Muscle of leg (tissue), 11 donors: Measurements from ENCODE around the gene LCN9. TPM values are rescaled to one million over a fixed set of nuclear protein-coding genes. Genes with fewer than 3 reads are reported as not detected.
"Not testable (repeated sequence)": the region's sequence is repeated elsewhere in the genome, so short reads cannot be mapped to it uniquely, and the experiment has no call there.

Experiments used
- DNase-seq: peaks from one replicate; pipeline ENCODE4 v3.0.0; 2013
- H3K27ac ChIP-seq: one replicate; pipeline ENCODE4 v1.5.1; 2013; ENCODE audit warnings: mild to moderate bottlenecking, low read length, control low read depth
- H3K27me3 ChIP-seq: one replicate; pipeline ENCODE4 v1.6.1; 2013; ENCODE audit warnings: low read length; ENCODE audit not compliant: control insufficient read depth, insufficient read depth
- H3K36me3 ChIP-seq: one replicate; pipeline ENCODE4 v1.6.1; 2013; ENCODE audit warnings: low read length; ENCODE audit not compliant: control insufficient read depth, insufficient read depth
- H3K4me1 ChIP-seq: one replicate; pipeline ENCODE4 v1.6.1; 2013; ENCODE audit warnings: low read length; ENCODE audit not compliant: control insufficient read depth, insufficient read depth
- H3K4me3 ChIP-seq: one replicate; pipeline ENCODE4 v1.5.1; 2013; ENCODE audit warnings: low read length, control low read depth
- H3K9me3 ChIP-seq: replicated peaks from 2 replicates; pipeline ENCODE4 v1.6.1; 2013; ENCODE audit warnings: low read depth, low read length; ENCODE audit not compliant: control insufficient read depth
- WGBS: methylation state at CpG from one replicate; pipeline ENCODE4 v1.1.5; 2013; ENCODE audit warnings: missing lambda C conversion rate; ENCODE audit not compliant: insufficient coverage; 5-methylcytosine and 5-hydroxymethylcytosine counted together
- polyA plus RNA-seq, 8 donors: library from polyadenylated mRNA; unstranded; fragments of 120-200 nt; gene quantifications; one replicate each; pipeline versions ENCODE4 v1.2.1 to v1.2.3, GENCODE V29; 2013; ENCODE audit warnings: inconsistent platforms in 1 of 8, low replicate concordance in 1 of 8; ENCODE audit not compliant: insufficient read length in 8 of 8, insufficient read depth in 1 of 8
- total RNA-seq: library from RNA; stranded (reverse); fragments of 120-200 nt; gene quantifications from one replicate; pipeline ENCODE4 v1.2.4, GENCODE V29; 2013

The LCN9 gene
- total and polyA plus RNA-seq, 9 donors, result not detected

- Histone ChIP-seq H3K27me3 (no peaks in the 10 kb centered on the region), H3K36me3 (no peaks in the 10 kb centered on the region), H3K4me1 (peaks cover 20% of the 10 kb centered on the region), H3K27ac (no peak overlapping the region), H3K9me3 (no peaks in the 10 kb centered on the region), H3K4me3 (no peak overlapping the region)
- 87% methylated on average over 7 of the region's 12 CpGs for WGBS
- no peak for DNase-seq
These were observed 748 bp downstream of the LCN9 start for GRCh38 chr9:135663857-135664256.

DNA sequence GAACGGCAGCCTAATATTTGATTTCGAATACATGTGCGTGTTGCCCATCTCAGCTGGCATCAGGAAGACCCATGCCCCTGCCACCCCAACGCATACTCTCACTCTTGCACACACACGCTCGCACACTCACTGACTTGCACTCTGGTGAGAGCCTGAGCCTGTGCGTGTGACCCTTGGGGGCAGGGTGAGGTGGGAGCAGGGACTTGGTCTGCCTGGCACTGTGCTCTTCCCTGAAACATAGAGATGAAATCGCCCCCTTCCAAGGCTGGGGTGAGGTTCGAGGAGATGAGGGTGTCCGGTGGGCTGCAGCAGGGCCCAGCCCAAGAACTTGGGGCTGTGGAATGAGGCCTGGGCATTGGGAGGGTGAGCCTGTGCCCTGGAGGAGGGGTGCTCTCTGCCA lies 1.2 kb downstream of the LCN9 start:
- H3K4me1 ChIP-seq, result peaks cover 20% of the 10 kb centered on the region
- WGBS, result 94% methylated on average over 7 of the region's 10 CpGs
- no peak for DNase-seq
- H3K36me3 ChIP-seq, result no peaks in the 10 kb centered on the region
- H3K27ac ChIP-seq, result no peak overlapping the region
- H3K9me3 ChIP-seq, result no peaks in the 10 kb centered on the region
- H3K4me3 ChIP-seq, result no peak overlapping the region
- H3K27me3 ChIP-seq, result no peaks in the 10 kb centered on the region

- WGBS, result 79% methylated on average over 20 of the region's 32 CpGs
- Histone ChIP-seq H3K9me3 (no peaks in the 10 kb centered on the region), H3K4me3 (no peak overlapping the region), H3K27me3 (no peaks in the 10 kb centered on the region), H3K27ac (no peak overlapping the region), H3K4me1 (peaks cover 20% of the 10 kb centered on the region), H3K36me3 (no peaks in the 10 kb centered on the region)
- DNase-seq, result no peak
These were observed 2.0 kb downstream of the LCN9 start for GRCh38 chr9:135664801-135665794.

GRCh38 chr9:135665795-135666189 lies 2.7 kb downstream of the LCN9 start:
- no peaks in the 10 kb centered on the region for H3K27me3 ChIP-seq
- peaks cover 20% of the 10 kb centered on the region for H3K4me1 ChIP-seq
- no peaks in the 10 kb centered on the region for H3K36me3 ChIP-seq
- WGBS, result 89% methylated on average over 7 of the region's 12 CpGs
- H3K27ac ChIP-seq, result no peak overlapping the region
- DNase-seq, result no peak
- H3K9me3 ChIP-seq, result no peaks in the 10 kb centered on the region
- no peak overlapping the region for H3K4me3 ChIP-seq

GRCh38 chr9:135666534-135667462 lies 3.7 kb downstream of the LCN9 start:
- Histone ChIP-seq H3K27ac (no peak overlapping the region), H3K4me1 (peaks cover 16% of the 10 kb centered on the region), H3K4me3 (no peak overlapping the region), H3K9me3 (no peaks in the 10 kb centered on the region), H3K36me3 (no peaks in the 10 kb centered on the region), H3K27me3 (peaks cover 3% of the 10 kb centered on the region)
- DNase-seq, result no peak
- WGBS, result 45% methylated on average over 18 of the region's 29 CpGs

- DNase-seq, result no peak
- WGBS, result 51% methylated on average over 9 of the region's 9 CpGs
- H3K27me3 ChIP-seq, result peaks cover 3% of the 10 kb centered on the region
- no peaks in the 10 kb centered on the region for H3K36me3 ChIP-seq
- H3K4me3 ChIP-seq, result no peak overlapping the region
- no peak overlapping the region for H3K27ac ChIP-seq
- H3K4me1 ChIP-seq, result peaks cover 8% of the 10 kb centered on the region
- H3K9me3 ChIP-seq, result no peaks in the 10 kb centered on the region
These were observed 4.4 kb downstream of the LCN9 start for GRCh38 chr9:135667463-135668001.

- not testable (repeated sequence) for H3K27ac ChIP-seq, H3K27me3 ChIP-seq, H3K9me3 ChIP-seq, H3K4me3 ChIP-seq, DNase-seq, H3K36me3 ChIP-seq, H3K4me1 ChIP-seq
- WGBS, result 83% methylated on average over 1 of the region's 5 CpGs
These were observed 5.9 kb downstream of the LCN9 start for GRCh38 chr9:135669018-135669417.

GRCh38 chr9:135669616-135670285 lies 6.6 kb downstream of the LCN9 start:
- H3K9me3 ChIP-seq, result no peaks in the 10 kb centered on the region
- H3K36me3 ChIP-seq, result no peaks in the 10 kb centered on the region
- 97% methylated on average over 8 of the region's 9 CpGs for WGBS
- no peak for DNase-seq
- no peak overlapping the region for H3K27ac ChIP-seq
- H3K4me1 ChIP-seq, result no peaks in the 10 kb centered on the region
- H3K4me3 ChIP-seq, result no peak overlapping the region
- H3K27me3 ChIP-seq, result peaks cover 6% of the 10 kb centered on the region

GRCh38 chr9:135670721-135671590 lies 7.8 kb downstream of the LCN9 start:
- WGBS, result 86% methylated on average over 38 of the region's 41 CpGs
- Histone ChIP-seq H3K4me1 (no peaks in the 10 kb centered on the region), H3K4me3 (no peak overlapping the region), H3K27ac (no peak overlapping the region), H3K9me3 (no peaks in the 10 kb centered on the region), H3K27me3 (peaks cover 6% of the 10 kb centered on the region), H3K36me3 (no peaks in the 10 kb centered on the region)
- DNase-seq, result no peak
